Natural killer cell (primary cell): ENCODE measurements around the gene PRELID2. TPM values are rescaled to one million over a fixed set of nuclear protein-coding genes. Genes with fewer than 3 reads are reported as not detected.
"Not testable (repeated sequence)": the region's sequence is repeated elsewhere in the genome, so short reads cannot be mapped to it uniquely, and the experiment has no call there.

Experiments used
- ATAC-seq, 3 donors: fragments of 150-1000 bp in 2 of 3; fragments of 200-7000 bp in 1 of 3; cut with Tn5 transposase; 1 replicate in 1 of 3; 2 replicates in 2 of 3; pipeline ENCODE4 v1.10.0; 2021; ENCODE audit warnings: mild to moderate bottlenecking in 2 of 3, moderate library complexity in 2 of 3
- DNase-seq, 2 donors: peaks; one replicate each; pipeline versions ENCODE4 v3.0.0 to v3.0.0-alpha.2; 2013 to 2021; ENCODE audit warnings: mixed read lengths in 1 of 2
- H3K27ac ChIP-seq: one replicate; pipeline ENCODE4 v1.5.1; 2013; ENCODE audit warnings: mild to moderate bottlenecking, low read length
- H3K27me3 ChIP-seq: one replicate; pipeline ENCODE4 v1.6.1; 2013; ENCODE audit warnings: low read length; ENCODE audit not compliant: control insufficient read depth, insufficient read depth
- H3K36me3 ChIP-seq: one replicate; pipeline ENCODE4 v1.6.1; 2013; ENCODE audit warnings: low read length; ENCODE audit not compliant: control insufficient read depth, insufficient read depth
- H3K4me1 ChIP-seq: one replicate; pipeline ENCODE4 v1.6.1; 2013; ENCODE audit warnings: low read length; ENCODE audit not compliant: control insufficient read depth, insufficient read depth
- H3K4me3 ChIP-seq: one replicate; pipeline ENCODE4 v1.5.1; 2013; ENCODE audit warnings: low read length
- H3K9me3 ChIP-seq: one replicate; pipeline ENCODE4 v1.6.1; 2013; ENCODE audit warnings: low read length; ENCODE audit not compliant: control insufficient read depth, insufficient read depth
- H3K27ac Mint-ChIP-seq, 2 donors: one replicate each; pipeline ENCODE4 v1.8.0; 2022; ENCODE audit warnings: mild to moderate bottlenecking in 2 of 2, mixed read lengths in 2 of 2, moderate library complexity in 1 of 2
- H3K27me3 Mint-ChIP-seq, 2 donors: one replicate each; pipeline ENCODE4 v1.8.0; 2022; ENCODE audit warnings: low read depth in 2 of 2, mixed read lengths in 2 of 2
- H3K36me3 Mint-ChIP-seq: one replicate; pipeline ENCODE4 v1.8.0; 2022; ENCODE audit warnings: mixed read lengths
- H3K4me1 Mint-ChIP-seq, 2 donors: one replicate each; pipeline ENCODE4 v1.8.0; 2022; ENCODE audit warnings: mixed read lengths in 2 of 2
- H3K4me3 Mint-ChIP-seq: one replicate; pipeline ENCODE4 v1.8.0; 2022; ENCODE audit warnings: mild to moderate bottlenecking, moderate library complexity, mixed read lengths
- H3K9me3 Mint-ChIP-seq, 2 donors: one replicate each; pipeline ENCODE4 v1.8.0; 2022; ENCODE audit warnings: mixed read lengths in 2 of 2
- CTCF ChIP-seq: fragments of 200-600 bp; IDR thresholded peaks from one replicate; pipeline ENCODE4 v1.8.0; 2022; ENCODE audit warnings: antibody characterized with exemption
- WGBS: methylation state at CpG from one replicate; pipeline ENCODE4 v1.1.7; 2013; ENCODE audit warnings: missing lambda C conversion rate; ENCODE audit not compliant: insufficient coverage; 5-methylcytosine and 5-hydroxymethylcytosine counted together
- intact Hi-C: fragments of 100-400 bp; cut with micrococcal nuclease; formaldehyde crosslinking; loops from one replicate; pipeline ENCODE4 v1.14.2; 2022
- total RNA-seq, 4 donors: library from RNA; stranded (reverse); fragments of 120-200 nt in 1 of 4; gene quantifications; one replicate each; pipeline versions ENCODE4 v1.2.3 to v1.2.4, GENCODE V29; 2013 to 2022

The PRELID2 gene
- total RNA-seq, 3 donors from 2014 or later (not counting 1 experiment from before 2014, with no cell fraction given): 1.5 to 3.1 (median 1.7) TPM

GRCh38 chr5:145872486-145872885 lies 37.3 kb upstream of the PRELID2 start:
- Mint-ChIP-seq H3K27ac (no peak overlapping the region), H3K4me3 (no peak overlapping the region), H3K27me3 (peaks cover 0 to 3% of the 10 kb centered on the region in 2 donors), H3K4me1 (no peaks in the 10 kb centered on the region), H3K36me3 (no peaks in the 10 kb centered on the region), H3K9me3 (peaks cover 0 to 6% of the 10 kb centered on the region in 2 donors)
- DNase-seq (no peak), ATAC-seq (no peak)
- H3K27ac ChIP-seq: no peak overlapping the region
- intact Hi-C loops: no loop called here
- H3K9me3 ChIP-seq: no peaks in the 10 kb centered on the region
- no peaks in the 10 kb centered on the region for H3K4me1 ChIP-seq
- no peaks in the 10 kb centered on the region for H3K27me3 ChIP-seq
- 84% methylated on average over 6 of the region's 8 CpGs for WGBS
- TF ChIP-seq CTCF: no peak
- H3K4me3 ChIP-seq: no peak overlapping the region
- H3K36me3 ChIP-seq: no peaks in the 10 kb centered on the region

- intact Hi-C loops: no loop called here
- no peaks in the 10 kb centered on the region for H3K4me1 ChIP-seq
- H3K27me3 ChIP-seq: no peaks in the 10 kb centered on the region
- no peaks in the 10 kb centered on the region for H3K4me1 Mint-ChIP-seq
- TF ChIP-seq CTCF: no peak
- WGBS: 87% methylated on average over 4 of the region's 4 CpGs
- H3K27ac Mint-ChIP-seq: no peak overlapping the region
- no peak overlapping the region for H3K4me3 Mint-ChIP-seq
- DNase-seq (no peak), ATAC-seq (no peak)
- H3K36me3 Mint-ChIP-seq: no peaks in the 10 kb centered on the region
- H3K9me3 Mint-ChIP-seq: peaks cover 0 to 3% of the 10 kb centered on the region in 2 donors
- H3K36me3 ChIP-seq: no peaks in the 10 kb centered on the region
- no peak overlapping the region for H3K27ac ChIP-seq
- H3K27me3 Mint-ChIP-seq: peaks cover 0 to 1% of the 10 kb centered on the region in 2 donors
- no peak overlapping the region for H3K4me3 ChIP-seq
- no peaks in the 10 kb centered on the region for H3K9me3 ChIP-seq
Observed at GRCh38 chr5:145869753-145870152, 34.6 kb upstream of the PRELID2 start.

- H3K4me3 Mint-ChIP-seq: no peak overlapping the region
- no peaks in the 10 kb centered on the region for H3K4me1 Mint-ChIP-seq
- no peaks in the 10 kb centered on the region for H3K9me3 ChIP-seq
- DNase-seq (no peak), ATAC-seq (no peak)
- TF ChIP-seq CTCF: no peak
- H3K27ac Mint-ChIP-seq: no peak overlapping the region
- H3K27ac ChIP-seq: no peak overlapping the region
- H3K36me3 Mint-ChIP-seq: no peaks in the 10 kb centered on the region
- H3K9me3 Mint-ChIP-seq: peaks cover 0 to 3% of the 10 kb centered on the region in 2 donors
- H3K27me3 ChIP-seq: no peaks in the 10 kb centered on the region
- H3K36me3 ChIP-seq: no peaks in the 10 kb centered on the region
- H3K27me3 Mint-ChIP-seq: no peaks in the 10 kb centered on the region
- 40% methylated on average over 1 of the region's 1 CpG for WGBS
- intact Hi-C loops: no loop called here
- H3K4me1 ChIP-seq: no peaks in the 10 kb centered on the region
- no peak overlapping the region for H3K4me3 ChIP-seq
Observed at GRCh38 chr5:145867806-145868205, 32.7 kb upstream of the PRELID2 start.

- H3K4me3 Mint-ChIP-seq, H3K4me1 ChIP-seq, DNase-seq, H3K27me3 ChIP-seq, H3K36me3 Mint-ChIP-seq, H3K27ac ChIP-seq, H3K9me3 Mint-ChIP-seq, H3K27ac Mint-ChIP-seq, H3K36me3 ChIP-seq, intact Hi-C loops, ATAC-seq, H3K9me3 ChIP-seq, H3K4me1 Mint-ChIP-seq, H3K4me3 ChIP-seq: not testable (repeated sequence)
- H3K27me3 Mint-ChIP-seq: peaks cover 0 to 16% of the 10 kb centered on the region in 2 donors
- 68% methylated on average over 2 of the region's 2 CpGs for WGBS
Observed at GRCh38 chr5:145864432-145864831, 29.3 kb upstream of the PRELID2 start.
